MM.1S (cell line): ENCODE measurements around the gene SDCCAG8.

Experiments used
- DNase-seq: peaks from one replicate; pipeline ENCODE4 v3.0.0-alpha.2; 2015
- H2AFZ ChIP-seq: fragments of 300-600 bp; sonication (generic); 2 replicates; pipeline ENCODE4 v1.6.0; 2016; ENCODE audit warnings: antibody characterized with exemption, low read length
- H3F3A ChIP-seq: fragments of 300-600 bp; sonication (generic); 2 replicates; pipeline ENCODE4 v1.6.1; 2016; ENCODE audit warnings: mild to moderate bottlenecking, antibody characterized with exemption, low read length, moderate library complexity, mixed read lengths; ENCODE audit not compliant: insufficient read depth
- H3K27ac ChIP-seq: fragments of 300-600 bp; sonication (generic); 2 replicates; pipeline ENCODE4 v1.5.1; 2016; ENCODE audit warnings: mild to moderate bottlenecking, low read length
- H3K27me3 ChIP-seq: fragments of 300-600 bp; sonication (generic); replicated peaks from 2 replicates; pipeline ENCODE4 v1.6.0; 2016; ENCODE audit warnings: low read length; ENCODE audit not compliant: insufficient read depth
- H3K36me3 ChIP-seq: fragments of 300-600 bp; sonication (generic); replicated peaks from 2 replicates; pipeline ENCODE4 v1.6.1; 2016; ENCODE audit warnings: mild to moderate bottlenecking, low read length, mixed read lengths; ENCODE audit not compliant: insufficient read depth
- H3K4me1 ChIP-seq: fragments of 300-600 bp; sonication (generic); 2 replicates; pipeline ENCODE4 v1.6.1; 2016; ENCODE audit warnings: low read length, mixed read lengths
- H3K4me2 ChIP-seq: fragments of 300-600 bp; sonication (generic); 2 replicates; pipeline ENCODE4 v1.6.0; 2016; ENCODE audit warnings: low read depth, low read length
- H3K4me3 ChIP-seq: fragments of 300-600 bp; sonication (generic); 2 replicates; pipeline ENCODE4 v1.5.1; 2016; ENCODE audit warnings: low read length, mixed read lengths
- H3K79me2 ChIP-seq: fragments of 300-600 bp; sonication (generic); 2 replicates; pipeline ENCODE4 v1.6.1; 2016; ENCODE audit warnings: mixed run types, low read length, mixed read lengths
- H3K9ac ChIP-seq: fragments of 300-600 bp; sonication (generic); 2 replicates; pipeline ENCODE4 v1.6.1; 2016; ENCODE audit warnings: low read length, mixed read lengths
- H3K9me2 ChIP-seq: fragments of 300-600 bp; sonication (generic); replicated peaks from 2 replicates; pipeline ENCODE4 v1.6.1; 2016; ENCODE audit warnings: mild to moderate bottlenecking, low read length, mixed read lengths; ENCODE audit not compliant: insufficient read depth
- H3K9me3 ChIP-seq: fragments of 300-600 bp; sonication (generic); replicated peaks from 2 replicates; pipeline ENCODE4 v1.6.1; 2016; ENCODE audit warnings: mild to moderate bottlenecking, low read length, mixed read lengths; ENCODE audit not compliant: insufficient read depth
- H4K20me1 ChIP-seq: fragments of 300-600 bp; sonication (generic); 2 replicates; pipeline ENCODE4 v1.6.1; 2016; ENCODE audit warnings: mild to moderate bottlenecking, low read length, moderate library complexity, mixed read lengths; ENCODE audit not compliant: insufficient read depth
- EZH2 ChIP-seq: fragments of 300-600 bp; sonication (generic); optimal IDR thresholded peaks from 2 replicates; pipeline ENCODE3; 2017; ENCODE audit warnings: low read depth, mild to moderate bottlenecking, antibody characterized with exemption, low read length, mixed read lengths
- EZH2phosphoT487 ChIP-seq: fragments of 300-600 bp; sonication (generic); IDR thresholded peaks from 2 replicates; pipeline ENCODE4 v1.6.1; 2018; ENCODE audit warnings: antibody characterized with exemption, low read length
- TF ChIP-seq, protein P1 (sequence below): fragments of 300-600 bp; sonication (generic); IDR thresholded peaks from 2 replicates; pipeline ENCODE4 v1.5.1; 2016; ENCODE audit warnings: antibody characterized with exemption, low read length, mixed read lengths

SDCCAG8 gene

DNA sequence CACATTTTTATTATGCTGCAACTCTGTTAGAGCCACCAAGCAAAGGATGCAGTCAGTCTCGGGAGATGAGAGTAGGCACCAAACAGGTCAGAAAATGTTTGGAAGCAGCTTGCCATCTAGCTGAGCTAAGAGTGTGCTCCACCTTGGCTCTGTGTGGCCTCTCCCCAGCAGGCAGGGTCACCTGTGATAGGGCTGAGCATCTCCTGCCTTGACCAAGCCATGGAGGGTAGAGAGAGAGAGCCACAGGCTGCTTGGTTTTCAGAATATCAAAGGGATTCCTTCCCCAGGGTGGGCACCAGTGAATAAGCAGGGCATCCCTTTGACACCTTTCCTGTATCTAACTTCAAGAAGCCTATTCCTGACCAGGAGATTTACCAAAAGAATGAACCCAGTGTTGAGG is 135.5 kb downstream of the SDCCAG8 start:
- H3K4me2 ChIP-seq, result no peak overlapping the region
- no peak for DNase-seq
- TF ChIP-seq, protein P1, sequence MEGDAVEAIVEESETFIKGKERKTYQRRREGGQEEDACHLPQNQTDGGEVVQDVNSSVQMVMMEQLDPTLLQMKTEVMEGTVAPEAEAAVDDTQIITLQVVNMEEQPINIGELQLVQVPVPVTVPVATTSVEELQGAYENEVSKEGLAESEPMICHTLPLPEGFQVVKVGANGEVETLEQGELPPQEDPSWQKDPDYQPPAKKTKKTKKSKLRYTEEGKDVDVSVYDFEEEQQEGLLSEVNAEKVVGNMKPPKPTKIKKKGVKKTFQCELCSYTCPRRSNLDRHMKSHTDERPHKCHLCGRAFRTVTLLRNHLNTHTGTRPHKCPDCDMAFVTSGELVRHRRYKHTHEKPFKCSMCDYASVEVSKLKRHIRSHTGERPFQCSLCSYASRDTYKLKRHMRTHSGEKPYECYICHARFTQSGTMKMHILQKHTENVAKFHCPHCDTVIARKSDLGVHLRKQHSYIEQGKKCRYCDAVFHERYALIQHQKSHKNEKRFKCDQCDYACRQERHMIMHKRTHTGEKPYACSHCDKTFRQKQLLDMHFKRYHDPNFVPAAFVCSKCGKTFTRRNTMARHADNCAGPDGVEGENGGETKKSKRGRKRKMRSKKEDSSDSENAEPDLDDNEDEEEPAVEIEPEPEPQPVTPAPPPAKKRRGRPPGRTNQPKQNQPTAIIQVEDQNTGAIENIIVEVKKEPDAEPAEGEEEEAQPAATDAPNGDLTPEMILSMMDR, result no peak
- no peak for TF ChIP-seq EZH2
- TF ChIP-seq EZH2phosphoT487, result no peak

DNA sequence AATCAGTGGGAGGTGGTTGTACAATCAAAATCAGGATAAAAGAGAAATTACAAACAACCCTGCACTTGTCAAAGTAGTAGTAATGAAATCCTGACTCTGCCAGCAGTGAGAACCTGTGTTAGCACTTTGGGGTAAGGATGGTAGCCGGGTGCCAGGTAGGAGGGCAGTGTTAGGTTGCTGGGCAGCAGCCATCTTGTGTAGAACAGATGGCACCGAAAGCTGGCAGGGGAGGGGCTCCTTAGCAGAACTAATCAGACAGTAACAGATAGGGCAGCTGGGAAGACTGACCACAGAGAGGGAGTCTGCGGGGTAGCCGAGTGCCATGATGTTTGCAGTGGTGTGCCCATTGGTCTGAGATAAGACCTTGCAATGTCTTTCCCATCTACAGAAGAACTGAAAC is 137.3 kb downstream of the SDCCAG8 start:
- H3K27me3 ChIP-seq, result no peaks in the 10 kb centered on the region
- H3K4me1 ChIP-seq, result no peaks in the 10 kb centered on the region
- no peaks in the 10 kb centered on the region for H4K20me1 ChIP-seq
- H3K79me2 ChIP-seq, result no peaks in the 10 kb centered on the region
- no peaks in the 10 kb centered on the region for H3K36me3 ChIP-seq
- no peak overlapping the region for H3K27ac ChIP-seq
- TF ChIP-seq EZH2phosphoT487 (no peak), EZH2 (no peak)
- TF ChIP-seq, protein P1, result no peak
- H3K4me3 ChIP-seq, result no peak overlapping the region
- no peaks in the 10 kb centered on the region for H3K9me3 ChIP-seq
- H2AFZ ChIP-seq, result no peak overlapping the region
- DNase-seq, result no peak
- no peaks in the 10 kb centered on the region for H3F3A ChIP-seq
- no peaks in the 10 kb centered on the region for H3K9me2 ChIP-seq
- no peak overlapping the region for H3K9ac ChIP-seq
- no peak overlapping the region for H3K4me2 ChIP-seq

More for the DNA sequence above, 135.5 kb downstream of the SDCCAG8 start:
- Histone ChIP-seq H3K4me1 (no peaks in the 10 kb centered on the region), H3K9me2 (no peaks in the 10 kb centered on the region), H3K27ac (no peak overlapping the region), H3K79me2 (no peaks in the 10 kb centered on the region), H3K36me3 (no peaks in the 10 kb centered on the region), H3K4me3 (no peak overlapping the region), H3K27me3 (no peaks in the 10 kb centered on the region), H3K9me3 (no peaks in the 10 kb centered on the region), H3K9ac (no peak overlapping the region), H2AFZ (no peak overlapping the region), H3F3A (no peaks in the 10 kb centered on the region), H4K20me1 (no peaks in the 10 kb centered on the region)

DNA sequence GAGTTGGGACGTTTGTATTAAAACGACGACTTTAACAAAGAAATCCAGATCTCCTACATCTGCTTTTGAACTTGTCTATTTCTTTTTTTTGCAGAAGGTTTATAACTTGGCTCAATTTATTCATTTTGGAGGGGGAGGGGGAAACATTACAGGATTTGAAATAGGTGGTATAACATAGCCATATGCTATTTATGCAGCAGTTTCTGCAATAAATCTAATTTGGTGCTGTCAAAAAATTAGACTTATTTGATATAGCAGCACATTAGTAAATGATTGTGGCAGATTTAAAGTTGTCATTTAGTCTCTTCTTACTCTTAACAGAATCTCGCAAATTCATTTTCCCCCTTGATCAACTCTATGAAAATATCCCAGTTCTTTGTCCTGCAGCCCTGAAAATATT is 138.2 kb downstream of the SDCCAG8 start:
- H3K9ac ChIP-seq, result no peak overlapping the region
- TF ChIP-seq EZH2 (no peak), EZH2phosphoT487 (no peak)
- TF ChIP-seq, protein P1, result no peak
- no peak for DNase-seq
- H3K4me3 ChIP-seq, result no peak overlapping the region
- H3K9me2 ChIP-seq, result no peaks in the 10 kb centered on the region
- H3K36me3 ChIP-seq, result no peaks in the 10 kb centered on the region
- H3K4me2 ChIP-seq, result no peak overlapping the region
- H3F3A ChIP-seq, result no peaks in the 10 kb centered on the region
- H3K79me2 ChIP-seq, result no peaks in the 10 kb centered on the region
- no peaks in the 10 kb centered on the region for H3K27me3 ChIP-seq
- no peaks in the 10 kb centered on the region for H4K20me1 ChIP-seq
- no peaks in the 10 kb centered on the region for H3K4me1 ChIP-seq
- H3K27ac ChIP-seq, result no peak overlapping the region
- no peak overlapping the region for H2AFZ ChIP-seq
- no peaks in the 10 kb centered on the region for H3K9me3 ChIP-seq
